T-helper 2 cell treated with Interferon-gamma antibody and Interleukin-4, amounts not matched to agents 100 ng/mL and 5 ng/mL, for 36 hours (primary cell): ENCODE results near the gene CYP26B1. TPM values are rescaled to one million over a fixed set of nuclear protein-coding genes. Genes with fewer than 3 reads are reported as not detected.

Experiments used
- intact Hi-C: fragments of 100-400 bp; cut with micrococcal nuclease; formaldehyde crosslinking; loops from one replicate; pipeline ENCODE4 v1.15.1; 2023
- total RNA-seq: library from RNA; stranded (reverse); gene quantifications from 2 replicates; pipeline ENCODE4 v1.2.3, GENCODE V29; 2022

The CYP26B1 gene
- total RNA-seq, 1 donor from 2014 or later, result not detected

- intact Hi-C loops, result loop anchor here (10.0 kb wide), 1 partner anchor 1248 kb away; no protein-coding TSS in a partner anchor
Measured at GRCh38 chr2:72142570-72143440, 4.9 kb downstream of the CYP26B1 start.

- intact Hi-C loops, result loop anchor here (10.0 kb wide), 1 partner anchor 1247 kb away; no protein-coding TSS in a partner anchor
Measured at GRCh38 chr2:72141881-72142451, 5.7 kb downstream of the CYP26B1 start.

GRCh38 chr2:72141032-72141645 is 6.5 kb downstream of the CYP26B1 start:
- intact Hi-C loops, result loop anchor here (10.0 kb wide), 1 partner anchor 1246 kb away; no protein-coding TSS in a partner anchor

- intact Hi-C loops, result loop anchor here (10.0 kb wide), 1 partner anchor 1246 kb away; no protein-coding TSS in a partner anchor
Measured at GRCh38 chr2:72140621-72140960, 7.1 kb downstream of the CYP26B1 start.

DNA sequence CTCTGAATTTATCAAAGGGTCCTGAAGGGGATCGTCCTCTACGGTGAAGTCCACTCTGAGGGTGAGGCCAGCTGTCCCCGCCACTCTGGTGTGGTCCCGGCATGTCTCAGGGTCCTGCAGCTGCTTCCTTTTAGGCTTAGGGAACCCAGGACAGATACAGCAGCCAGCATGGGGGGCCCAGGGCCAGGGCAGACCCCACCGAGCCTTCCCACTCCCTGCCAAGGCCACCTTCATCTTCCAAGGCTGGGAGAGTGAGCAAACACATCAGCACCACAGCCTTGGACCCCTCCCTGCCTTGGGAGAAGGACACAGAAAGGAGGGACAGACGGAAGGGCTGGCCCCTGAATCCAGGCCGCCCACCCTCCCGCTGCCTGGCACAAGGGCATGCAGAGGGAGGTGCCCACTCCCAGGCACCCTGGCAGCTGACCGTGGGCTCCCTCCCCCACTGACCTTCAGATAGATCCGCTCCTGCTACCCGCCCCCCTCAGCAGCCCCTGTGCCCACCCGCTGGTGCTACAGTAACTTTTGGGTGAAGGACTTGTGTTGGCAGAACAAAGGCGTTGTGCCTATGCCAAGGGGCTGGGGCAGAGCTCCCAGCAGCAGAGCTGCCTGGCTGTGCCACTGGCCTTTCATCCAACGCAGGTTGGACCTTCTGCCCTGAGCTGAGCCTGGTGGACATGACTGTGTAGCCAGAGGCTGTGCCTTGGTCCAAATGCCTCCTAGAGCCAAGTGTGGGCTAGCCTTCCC is 7.6 kb downstream of the CYP26B1 start:
- intact Hi-C loops, result loop anchor here (5.0 to 10.0 kb wide), 3 partner anchors 593 to 1245 kb away; no protein-coding TSS in a partner anchor

DNA sequence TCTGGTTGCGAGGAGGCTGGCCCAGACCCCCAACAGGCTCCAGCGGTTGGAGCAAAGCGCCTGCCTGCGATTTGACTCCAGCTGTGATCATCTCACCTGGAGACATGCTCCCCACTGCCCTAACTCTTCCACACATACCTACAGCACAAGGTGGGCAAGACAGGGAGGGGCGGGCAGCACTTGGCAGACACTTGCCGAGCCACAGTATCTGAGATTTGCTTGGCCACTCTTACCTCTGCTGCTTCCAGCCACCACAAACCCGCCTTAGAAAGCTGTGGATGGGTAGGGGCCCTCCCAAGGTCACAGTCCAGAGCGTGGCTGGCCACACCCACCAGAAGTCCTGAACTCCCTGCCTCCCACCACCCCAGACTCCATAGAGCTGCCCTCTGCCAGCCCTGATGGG is 8.2 kb downstream of the CYP26B1 start:
- intact Hi-C loops, result loop anchor here (5.0 kb wide), 2 partner anchors 592 to 608 kb away; no protein-coding TSS in a partner anchor

GRCh38 chr2:72138921-72139381 is 8.7 kb downstream of the CYP26B1 start:
- intact Hi-C loops, result loop anchor here (5.0 kb wide), 2 partner anchors 592 to 608 kb away; no protein-coding TSS in a partner anchor

- intact Hi-C loops, result loop anchor here (5.0 kb wide), 2 partner anchors 591 to 609 kb away; no protein-coding TSS in a partner anchor
Measured at GRCh38 chr2:72138011-72138881, 9.4 kb downstream of the CYP26B1 start.

DNA sequence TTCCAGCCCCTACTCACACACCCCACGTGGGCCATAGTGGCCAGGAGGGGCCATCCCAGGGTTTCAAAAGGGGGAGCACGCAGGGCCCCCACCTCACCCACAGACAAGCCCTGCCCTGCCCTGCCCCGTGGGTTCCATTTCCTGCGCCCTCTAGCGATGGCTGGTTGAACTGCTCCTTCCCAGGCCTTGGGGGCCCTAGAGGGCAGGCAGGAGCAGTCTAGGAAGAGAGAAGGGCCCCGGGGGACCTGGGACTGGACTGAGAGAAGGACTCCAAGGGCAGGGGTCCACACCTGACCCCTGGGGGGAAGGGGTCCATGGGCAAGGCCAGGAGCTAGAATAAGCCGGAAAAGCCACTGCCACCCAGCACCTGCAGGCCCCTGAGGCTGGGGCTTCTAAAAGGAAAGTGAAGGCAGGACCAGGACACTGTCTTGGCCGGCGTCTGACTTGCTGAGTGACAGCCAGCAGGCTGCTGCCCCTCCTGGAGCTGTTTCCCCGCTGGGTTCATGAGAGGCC is 10.1 kb downstream of the CYP26B1 start:
- intact Hi-C loops, result loop anchor here (5.0 kb wide), 2 partner anchors 590 to 610 kb away; no protein-coding TSS in a partner anchor

DNA sequence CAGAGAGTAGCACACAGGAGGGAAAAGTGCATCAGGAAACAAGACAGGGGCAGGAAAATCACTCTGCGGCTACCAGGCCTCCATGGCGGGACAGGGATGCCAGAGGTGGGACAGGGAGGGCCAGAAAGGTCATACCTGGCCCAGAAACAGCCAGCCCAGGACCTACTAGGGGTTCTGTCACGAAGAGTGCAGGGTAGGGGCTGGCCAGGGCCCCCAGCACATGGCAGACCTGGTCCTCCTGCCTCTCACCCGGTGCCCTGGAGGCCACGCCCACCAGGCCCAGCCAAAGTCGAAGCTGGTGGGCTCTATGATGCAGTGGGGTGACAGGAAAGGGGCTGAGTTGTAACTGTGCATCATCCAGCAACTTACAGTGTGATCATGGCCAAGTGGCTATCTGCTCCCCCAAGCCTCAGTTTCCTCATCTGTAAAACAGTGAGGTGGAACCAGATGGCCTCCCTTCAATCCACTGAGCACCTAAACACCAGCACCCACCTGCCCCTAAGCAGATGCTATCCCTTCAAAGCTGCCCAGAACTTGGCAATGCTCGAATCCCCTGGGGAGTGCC is 10.6 kb downstream of the CYP26B1 start:
- intact Hi-C loops, result loop anchor here (5.0 kb wide), 2 partner anchors 590 to 610 kb away; no protein-coding TSS in a partner anchor

DNA sequence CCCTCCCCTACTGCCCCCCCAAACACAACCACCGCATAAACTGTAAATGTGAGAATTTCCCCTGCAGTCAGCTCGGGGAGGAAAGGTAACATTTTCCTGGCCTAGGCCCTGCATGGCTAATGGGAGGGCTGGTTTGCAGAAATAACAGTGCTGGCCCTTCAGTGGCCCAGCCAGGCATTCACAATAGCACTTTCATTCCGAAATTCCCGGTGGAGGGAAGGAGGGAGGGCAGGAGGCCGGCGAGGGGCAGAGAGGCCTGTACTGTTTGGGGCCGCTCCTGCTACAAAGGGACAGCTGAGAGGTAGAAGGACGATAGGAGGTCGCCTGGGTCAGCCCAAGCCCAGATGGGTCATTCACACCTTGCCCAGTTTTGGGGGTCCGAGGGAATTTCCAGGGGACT is 11.3 kb downstream of the CYP26B1 start:
- intact Hi-C loops, result loop anchor here (5.0 kb wide), 2 partner anchors 589 to 611 kb away; no protein-coding TSS in a partner anchor

DNA sequence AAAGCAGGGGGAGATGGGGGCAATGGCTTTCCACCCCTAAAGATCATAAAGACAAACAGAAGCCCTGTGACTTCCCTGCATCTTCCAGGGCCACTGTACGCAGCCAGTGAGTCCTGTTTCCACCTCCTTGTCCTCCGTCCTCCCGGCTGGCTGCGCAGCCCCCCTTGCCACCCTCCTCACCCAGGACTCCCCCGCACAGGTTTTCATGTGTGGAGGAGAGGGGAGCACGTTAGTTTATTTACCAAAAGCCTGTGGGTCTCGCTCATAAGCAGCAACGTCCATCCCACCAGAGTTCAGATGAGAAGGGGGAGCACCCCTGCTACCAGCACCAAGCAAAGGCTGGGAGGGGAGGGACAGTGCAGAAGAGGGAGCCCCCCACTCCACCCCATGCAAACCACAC is 11.7 kb downstream of the CYP26B1 start:
- intact Hi-C loops, result loop anchor here (5.0 kb wide), 2 partner anchors 589 to 611 kb away; no protein-coding TSS in a partner anchor

GRCh38 chr2:72134997-72135800 is 12.5 kb downstream of the CYP26B1 start:
- intact Hi-C loops, result loop anchor here (5.0 kb wide), 2 partner anchors 588 to 612 kb away; no protein-coding TSS in a partner anchor

- intact Hi-C loops, result no loop called here
Measured at GRCh38 chr2:72134408-72134996, 13.2 kb downstream of the CYP26B1 start.

DNA sequence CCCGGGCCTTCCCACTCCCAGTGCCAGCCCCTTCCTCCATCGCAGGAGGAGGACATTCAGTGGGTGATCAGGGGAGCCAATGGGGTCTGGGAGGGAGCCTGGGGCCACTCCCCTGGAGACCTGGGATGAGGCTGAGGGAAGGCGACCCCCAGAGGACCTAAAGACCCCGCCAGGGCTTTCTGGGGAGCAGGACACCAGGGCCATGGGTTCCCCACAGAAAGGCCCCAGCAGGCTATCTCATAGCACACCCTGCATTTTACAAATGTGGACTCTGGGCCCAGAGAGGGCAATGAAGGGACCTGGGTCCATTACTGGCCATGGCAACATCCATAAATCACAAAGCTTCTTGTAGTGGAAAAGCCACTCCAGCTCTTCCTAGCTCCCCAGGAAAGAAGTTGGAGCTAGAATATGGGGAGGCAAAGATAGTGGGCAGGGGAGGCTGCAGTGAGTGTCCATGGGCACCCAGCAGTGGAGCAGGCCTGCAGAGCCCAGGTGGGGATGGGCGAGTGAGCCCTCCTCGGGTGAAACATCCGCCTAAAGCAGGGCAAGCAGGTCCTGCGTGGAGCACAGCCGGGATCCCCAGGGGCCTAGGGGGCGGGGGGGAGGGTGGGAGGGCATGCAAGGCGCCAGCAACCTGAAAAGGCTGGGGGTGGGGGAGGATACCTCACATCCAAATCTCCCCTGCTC is 13.8 kb downstream of the CYP26B1 start:
- intact Hi-C loops, result no loop called here

- intact Hi-C loops, result no loop called here
Measured at GRCh38 chr2:72132981-72133720, 14.5 kb downstream of the CYP26B1 start.
